GM21423 (cell line): Measurements from ENCODE around the gene VNN1.

Source experiments
- ATAC-seq: cut with Tn5 transposase; IDR thresholded peaks from one replicate; pipeline ENCODE4 v1.9.1; 2021; ENCODE audit warnings: mild to moderate bottlenecking, moderate library complexity; ENCODE audit not compliant: unreplicated experiment

VNN1 gene

GRCh38 chr6:132713352-132714134, at the start of gene VNN1:
Gene VNN1 (minus strand): TSS chr6:132714055. CDS start chr6:132714035, 20 bp downstream.
- peak; percentile 85 for ATAC-seq

DNA sequence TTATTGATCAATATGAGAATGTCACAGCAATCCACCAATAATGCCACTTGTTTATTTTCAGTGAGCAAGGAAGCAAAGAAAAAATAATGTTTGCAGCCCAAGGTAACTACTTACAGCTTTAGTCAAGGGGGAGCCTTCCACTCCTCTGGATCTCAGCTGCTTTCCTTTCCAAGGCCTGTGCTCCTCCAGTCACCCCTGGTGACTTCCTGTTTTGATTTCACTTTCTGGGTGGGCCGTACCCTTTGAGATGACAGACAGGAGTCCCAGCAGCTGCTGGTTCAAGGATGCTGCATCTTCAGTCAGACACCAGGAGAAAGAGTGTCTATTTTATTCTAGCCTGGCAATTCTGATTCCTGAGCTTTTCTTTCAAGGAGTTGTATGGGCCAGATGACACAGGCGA, 49.4 kb upstream of the VNN1 start:
- ATAC-seq: peak; percentile 94

DNA sequence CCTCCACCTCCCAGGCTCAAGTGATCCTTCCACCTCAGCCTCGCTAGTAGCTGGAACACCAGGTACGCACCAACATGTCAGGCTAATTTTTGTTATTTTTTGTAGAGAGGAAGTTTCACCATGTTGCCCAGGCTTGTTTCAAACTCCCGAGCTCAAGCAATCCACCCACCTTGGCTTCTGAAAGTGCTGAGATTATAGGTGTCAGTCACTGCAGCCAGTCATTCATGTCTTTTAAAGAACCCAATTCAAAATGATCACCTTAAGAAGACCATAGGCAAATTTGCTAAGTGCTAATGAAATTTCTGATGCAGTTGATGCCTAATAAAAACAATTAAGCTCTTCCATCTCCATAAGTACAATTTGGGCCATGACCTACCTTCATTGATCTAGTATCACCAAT, 46.4 kb upstream of the VNN1 start:
- no peak for ATAC-seq

GRCh38 chr6:132758689-132759088, 44.8 kb upstream of the VNN1 start:
- ATAC-seq: no peak

DNA sequence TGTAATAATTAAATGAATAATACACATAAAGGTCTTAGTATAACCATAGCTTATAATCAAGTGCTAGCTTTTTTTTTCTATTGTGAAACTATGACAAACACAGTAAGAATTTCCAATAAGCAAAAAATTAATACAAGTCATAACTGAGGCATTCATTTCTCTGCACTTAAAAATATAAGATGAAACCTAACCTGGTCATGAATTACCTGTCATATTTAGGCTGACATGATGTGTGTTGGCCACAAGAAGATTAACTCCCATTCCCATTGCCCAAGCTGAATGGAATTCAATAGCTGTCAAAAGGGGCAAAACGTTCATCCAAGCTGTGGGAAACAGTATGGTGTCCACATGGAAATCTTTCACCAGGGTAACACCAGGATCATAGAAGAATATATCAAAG, 38.4 kb upstream of the VNN1 start:
- ATAC-seq: no peak

GRCh38 chr6:132751828-132752227, 38.0 kb upstream of the VNN1 start:
- ATAC-seq: no peak

- ATAC-seq: peak; percentile 47
Measured at GRCh38 chr6:132751306-132751705, 37.5 kb upstream of the VNN1 start.

- ATAC-seq: peak; percentile 89
Measured at GRCh38 chr6:132750455-132751248, 36.8 kb upstream of the VNN1 start.

DNA sequence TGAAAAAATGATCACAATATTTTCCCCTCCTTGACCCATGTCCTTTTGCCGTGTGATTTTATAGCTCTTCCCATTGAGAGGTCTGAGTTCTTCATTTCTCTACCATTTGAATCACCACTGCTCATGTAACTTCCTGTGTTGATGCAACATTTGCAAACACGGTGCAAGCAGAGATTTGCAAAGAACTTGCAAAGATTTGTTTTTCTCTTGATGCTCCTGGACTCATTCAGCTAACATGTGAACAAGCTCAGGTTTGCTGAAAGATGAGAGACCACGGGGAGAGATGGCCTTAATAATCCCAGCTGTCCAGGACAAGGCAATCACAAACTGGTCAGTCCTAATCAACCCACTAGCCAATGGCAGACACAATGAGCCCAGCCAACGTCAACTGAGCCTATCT, 35.3 kb upstream of the VNN1 start:
- ATAC-seq: no peak

DNA sequence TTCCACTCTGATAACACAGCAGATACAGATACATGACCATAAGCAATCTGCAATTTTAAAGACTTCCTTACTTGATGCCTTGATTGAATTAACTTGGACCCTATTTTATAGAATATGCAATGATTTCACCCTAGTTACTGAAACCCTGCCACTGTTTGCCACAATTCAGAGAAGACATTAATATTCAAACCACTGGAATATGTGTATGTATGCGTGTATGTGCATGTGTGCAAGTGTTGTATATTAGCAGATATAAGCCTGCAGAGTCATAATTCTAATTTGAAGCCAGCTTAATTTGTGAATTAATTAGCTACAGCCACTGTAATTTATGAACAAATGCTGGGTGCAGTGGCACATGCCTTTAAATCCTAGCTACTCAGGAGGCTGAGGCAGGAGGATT, 34.6 kb upstream of the VNN1 start:
- no peak for ATAC-seq

DNA sequence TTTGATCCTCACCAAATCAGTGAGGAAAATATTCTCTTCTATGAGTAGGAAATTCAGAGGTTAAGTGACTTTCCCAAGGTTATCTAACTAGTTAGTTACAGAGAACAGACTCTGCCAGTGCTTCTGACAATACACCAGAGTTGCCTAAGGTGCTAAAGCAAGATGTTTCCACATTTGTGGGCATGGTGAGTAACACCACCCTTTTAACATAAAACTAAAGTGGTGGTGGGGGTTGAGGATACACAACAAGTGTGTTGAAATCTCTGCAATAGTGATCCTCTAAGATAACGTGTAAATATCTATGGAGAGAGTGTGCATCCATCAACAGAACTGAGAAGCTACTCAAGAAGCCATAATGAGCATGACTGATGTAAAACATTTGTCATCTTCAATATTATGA, 32.2 kb upstream of the VNN1 start:
- no peak for ATAC-seq

DNA sequence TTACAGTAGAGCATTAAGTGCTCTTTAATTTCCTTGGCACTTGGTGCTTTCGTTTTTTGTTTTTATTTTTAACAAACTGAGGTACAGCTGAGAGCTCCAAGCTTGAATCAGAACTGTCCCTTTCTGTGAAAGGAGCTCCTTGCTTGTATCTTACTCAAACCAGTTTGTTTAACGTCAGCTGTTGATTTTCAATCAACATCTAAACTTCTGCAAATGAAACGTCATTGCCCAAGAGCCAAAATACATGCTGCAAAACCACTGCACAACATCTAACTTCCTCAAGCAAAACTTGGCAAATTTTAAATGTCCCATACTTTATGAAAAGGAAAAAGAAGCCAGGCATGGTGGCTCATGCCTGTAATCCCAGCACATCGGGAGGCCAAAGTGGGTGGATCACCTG, 28.6 kb upstream of the VNN1 start:
- ATAC-seq: no peak

DNA sequence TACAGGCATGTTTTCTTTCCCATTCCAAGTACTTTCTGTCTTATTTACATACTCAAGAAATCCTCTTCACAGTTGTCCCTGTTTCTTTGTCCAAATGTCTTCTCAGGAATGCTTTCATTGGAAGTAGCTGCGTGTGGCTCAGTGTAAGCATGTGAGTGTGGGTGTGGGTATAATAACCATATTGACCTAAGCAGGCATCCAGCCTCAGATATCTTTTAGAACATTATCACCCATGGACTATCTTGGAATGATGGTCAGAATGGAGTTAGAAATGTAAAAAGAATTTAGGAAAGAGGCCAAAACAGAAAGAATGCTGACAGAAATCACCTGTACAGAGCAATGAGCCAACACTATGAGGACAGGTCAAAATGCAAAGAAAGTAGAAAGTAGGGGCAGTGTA, 27.4 kb upstream of the VNN1 start:
- ATAC-seq: no peak

- no peak for ATAC-seq
Measured at GRCh38 chr6:132736239-132736638, 22.4 kb upstream of the VNN1 start.

DNA sequence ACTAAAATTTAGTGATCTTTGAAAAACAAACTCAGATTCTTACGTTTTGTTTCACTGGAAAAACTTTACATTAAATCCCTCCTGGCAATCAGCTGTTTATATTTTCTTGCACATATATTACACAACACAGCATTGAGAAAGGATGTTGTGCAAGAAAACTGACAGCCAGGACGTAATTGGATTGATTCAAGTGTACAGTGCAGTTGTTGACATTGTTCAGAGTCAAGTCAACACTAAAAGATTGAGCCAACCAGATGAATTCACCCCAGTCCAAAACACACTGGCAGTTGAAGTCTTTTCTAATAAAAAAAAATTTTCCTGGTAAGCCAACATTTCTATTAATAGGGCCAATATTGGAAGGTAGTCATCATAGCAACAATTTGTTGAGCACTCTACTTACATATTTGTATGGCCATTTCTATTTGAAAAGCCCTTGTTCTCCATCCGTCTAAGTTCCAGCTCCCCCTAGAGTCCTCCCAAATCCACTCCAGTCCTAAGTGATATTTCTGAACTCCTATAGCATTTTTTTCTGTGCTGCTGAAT, 20.9 kb upstream of the VNN1 start:
- ATAC-seq: no peak

GRCh38 chr6:132733814-132734213, 20.0 kb upstream of the VNN1 start:
- no peak for ATAC-seq

- no peak for ATAC-seq
Measured at GRCh38 chr6:132733283-132733682, 19.4 kb upstream of the VNN1 start.

GRCh38 chr6:132731086-132731485, 17.2 kb upstream of the VNN1 start:
- no peak for ATAC-seq

DNA sequence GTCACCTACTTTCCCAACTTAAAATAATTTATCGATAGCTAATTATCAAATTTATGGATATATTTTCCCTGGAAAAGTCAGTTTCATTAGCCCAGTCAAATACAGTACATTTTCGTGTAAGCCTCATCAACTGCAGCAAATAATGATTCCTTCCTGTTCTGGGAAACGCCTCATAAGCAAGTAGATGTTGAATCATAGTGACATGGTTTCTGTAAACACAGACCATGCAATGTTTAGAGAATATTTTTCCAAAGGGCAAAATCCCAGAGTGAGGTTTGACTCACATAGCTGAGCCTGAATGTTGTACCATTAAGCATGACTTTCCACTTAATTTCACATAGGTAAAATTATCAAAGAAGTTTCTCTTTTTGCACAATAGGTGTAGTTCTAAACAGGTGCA, 16.7 kb upstream of the VNN1 start:
- ATAC-seq: no peak

DNA sequence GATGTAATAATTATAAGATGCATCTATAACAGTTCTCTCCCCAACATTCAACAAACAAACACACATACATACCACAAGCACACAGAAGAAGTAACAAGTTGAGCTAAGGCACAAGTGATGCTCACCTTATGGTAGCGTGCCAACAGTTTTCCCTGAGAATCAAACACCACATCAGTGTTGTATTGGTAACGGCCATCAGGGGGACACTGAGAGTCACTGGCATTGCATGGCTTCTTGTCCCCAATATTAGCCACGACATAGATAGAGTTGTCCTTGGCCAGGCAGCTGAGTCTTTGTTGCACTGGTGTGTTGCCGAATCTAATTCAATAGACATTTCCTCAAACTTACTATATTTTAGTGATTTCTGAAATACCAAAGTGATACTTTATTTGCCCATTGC, 14.8 kb upstream of the VNN1 start:
- no peak for ATAC-seq

GRCh38 chr6:132726608-132726975, 12.7 kb upstream of the VNN1 start:
- no peak for ATAC-seq

GRCh38 chr6:132725947-132726607, 12.2 kb upstream of the VNN1 start:
- ATAC-seq: peak; percentile 78
